HG03175 (cell line): ENCODE results near the gene MYCN.
"Not testable (repeated sequence)": the region's sequence is repeated elsewhere in the genome, so short reads cannot be mapped to it uniquely, and the experiment has no call there.

ENCODE experiments used
- ATAC-seq: cut with Tn5 transposase; IDR thresholded peaks from one replicate; pipeline ENCODE4 v1.9.1; 2021; ENCODE audit warnings: mild to moderate bottlenecking, moderate library complexity; ENCODE audit not compliant: unreplicated experiment

Gene MYCN

DNA sequence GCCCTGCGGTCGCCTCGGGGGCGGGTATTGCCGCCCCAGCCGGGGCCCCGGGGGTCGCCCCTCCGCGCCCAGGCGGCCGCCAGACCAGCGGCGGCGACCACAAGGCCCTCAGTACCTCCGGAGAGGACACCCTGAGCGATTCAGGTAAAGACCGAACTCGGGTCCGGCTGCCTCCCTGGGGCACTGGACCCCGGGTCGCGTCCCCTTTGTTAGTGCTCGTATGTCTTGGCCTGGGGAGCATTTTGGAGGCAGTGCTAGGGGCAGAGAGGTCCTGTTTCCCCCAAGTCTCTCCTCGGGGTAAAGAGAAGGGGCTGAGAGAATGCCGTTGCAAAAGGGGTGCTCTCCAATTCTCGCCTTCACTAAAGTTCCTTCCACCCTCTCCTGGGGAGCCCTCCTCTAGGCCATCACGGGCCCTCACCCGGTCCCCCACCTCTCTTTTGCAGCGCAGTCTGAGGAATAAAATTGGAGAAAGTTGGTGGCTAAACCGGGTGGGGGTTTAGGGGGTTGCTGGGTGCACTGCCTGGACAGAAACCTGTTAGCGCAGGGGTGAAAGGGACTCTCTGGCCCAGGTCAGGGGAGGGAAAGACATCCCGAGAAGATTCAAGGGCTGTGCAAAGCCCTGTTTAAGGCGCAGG, 2.5 kb downstream of the MYCN start:
- ATAC-seq = no peak

DNA sequence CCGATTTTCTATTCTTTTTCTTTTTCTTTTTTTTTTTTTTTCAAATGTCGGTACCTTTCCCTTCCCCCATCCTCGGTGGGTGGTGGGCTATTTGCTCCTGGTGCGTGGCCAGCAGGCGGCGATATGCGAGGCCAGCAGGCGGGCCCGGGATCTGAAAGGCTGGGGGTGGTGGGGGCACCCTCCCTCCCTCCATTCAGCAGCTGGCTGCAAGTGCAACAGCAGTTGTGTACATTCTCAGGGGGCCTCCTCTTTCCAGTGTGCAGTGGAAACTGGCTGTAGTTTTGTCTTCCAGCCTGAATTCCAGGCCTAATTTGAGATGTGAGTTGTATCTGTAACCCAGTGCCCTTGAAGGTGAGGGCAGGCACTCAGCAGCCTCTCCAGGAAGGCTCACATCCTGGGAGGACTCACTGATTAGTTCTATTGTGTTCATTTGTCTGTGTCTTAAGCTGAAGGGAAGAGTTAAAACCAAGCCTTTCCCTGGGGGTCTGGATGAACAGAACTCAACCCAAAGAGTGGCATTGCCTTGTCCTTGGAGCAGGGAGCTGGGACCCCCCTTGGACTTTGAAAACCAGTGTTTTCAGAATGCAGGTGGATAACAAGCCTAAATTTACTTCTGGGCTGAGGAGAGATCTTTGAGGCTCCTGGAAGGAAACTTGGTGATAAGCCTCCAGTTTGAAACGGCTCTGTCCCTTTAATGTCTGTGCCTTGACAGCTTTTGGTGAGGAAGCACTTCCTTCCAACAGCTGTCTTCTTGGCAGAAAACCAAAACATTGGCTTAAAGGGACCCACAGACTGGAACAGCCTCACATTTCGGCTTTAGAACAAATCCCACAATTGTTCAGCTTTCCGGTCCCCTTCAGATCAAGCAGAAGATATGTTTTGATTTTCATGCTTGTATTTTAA, 3.3 kb downstream of the MYCN start:
- ATAC-seq = no peak

DNA sequence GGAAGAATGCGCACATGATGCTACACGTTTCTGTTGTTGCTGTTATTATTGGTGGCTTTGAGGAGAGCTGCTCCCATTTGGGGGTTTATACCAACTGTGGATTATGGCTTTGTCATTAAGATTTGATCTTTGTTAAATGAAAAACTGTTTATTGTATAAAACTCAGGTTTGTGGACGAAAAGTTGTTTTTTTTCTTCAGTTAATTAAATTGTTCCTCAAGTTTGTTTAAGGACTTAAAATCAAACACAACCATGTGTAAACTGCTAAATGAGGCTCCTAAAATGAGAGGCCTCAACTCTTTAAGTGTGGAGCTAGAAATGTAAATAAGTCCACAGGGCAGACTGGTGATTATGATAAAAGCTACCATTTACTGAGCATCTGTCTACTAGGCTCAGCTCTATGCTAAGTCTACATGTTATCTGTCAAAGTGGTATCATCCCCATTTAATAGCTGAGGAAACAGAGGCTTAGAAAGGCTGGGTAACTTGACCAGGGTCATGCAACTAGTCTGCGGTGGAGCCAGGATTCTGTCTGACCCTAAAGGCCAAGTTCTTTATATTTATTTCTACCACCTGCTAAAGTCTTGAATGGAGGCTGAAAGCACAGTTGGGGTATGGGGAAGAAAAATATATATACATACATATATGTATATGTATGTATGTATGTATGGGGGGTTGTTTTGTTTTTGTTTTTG, 4.1 kb downstream of the MYCN start:
- ATAC-seq = no peak

DNA sequence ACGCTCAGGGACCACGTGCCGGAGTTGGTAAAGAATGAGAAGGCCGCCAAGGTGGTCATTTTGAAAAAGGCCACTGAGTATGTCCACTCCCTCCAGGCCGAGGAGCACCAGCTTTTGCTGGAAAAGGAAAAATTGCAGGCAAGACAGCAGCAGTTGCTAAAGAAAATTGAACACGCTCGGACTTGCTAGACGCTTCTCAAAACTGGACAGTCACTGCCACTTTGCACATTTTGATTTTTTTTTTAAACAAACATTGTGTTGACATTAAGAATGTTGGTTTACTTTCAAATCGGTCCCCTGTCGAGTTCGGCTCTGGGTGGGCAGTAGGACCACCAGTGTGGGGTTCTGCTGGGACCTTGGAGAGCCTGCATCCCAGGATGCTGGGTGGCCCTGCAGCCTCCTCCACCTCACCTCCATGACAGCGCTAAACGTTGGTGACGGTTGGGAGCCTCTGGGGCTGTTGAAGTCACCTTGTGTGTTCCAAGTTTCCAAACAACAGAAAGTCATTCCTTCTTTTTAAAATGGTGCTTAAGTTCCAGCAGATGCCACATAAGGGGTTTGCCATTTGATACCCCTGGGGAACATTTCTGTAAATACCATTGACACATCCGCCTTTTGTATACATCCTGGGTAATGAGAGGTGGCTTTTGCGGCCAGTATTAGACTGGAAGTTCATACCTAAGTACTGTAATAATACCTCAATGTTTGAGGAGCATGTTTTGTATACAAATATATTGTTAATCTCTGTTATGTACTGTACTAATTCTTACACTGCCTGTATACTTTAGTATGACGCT, 5.8 kb downstream of the MYCN start:
- ATAC-seq = no peak

DNA sequence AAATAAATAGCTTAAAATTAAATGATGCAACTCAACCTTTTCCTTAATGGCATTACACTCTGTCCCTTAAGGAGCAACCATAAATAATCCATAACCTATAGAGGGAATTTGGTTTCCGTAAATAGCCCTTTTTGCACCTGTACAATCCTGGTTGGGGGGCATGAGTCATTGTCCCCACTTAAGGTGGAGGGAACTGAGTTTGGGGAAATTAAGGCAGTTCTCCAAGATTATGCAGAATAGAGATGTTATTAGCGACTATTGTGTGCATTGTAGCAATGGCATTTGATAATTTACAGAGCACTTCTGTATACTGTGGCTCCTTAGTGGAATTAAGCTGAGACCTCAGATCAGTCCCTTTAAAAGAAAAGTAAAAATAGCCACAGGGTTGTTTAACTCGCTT, 6.6 kb downstream of the MYCN start:
- no peak for ATAC-seq

DNA sequence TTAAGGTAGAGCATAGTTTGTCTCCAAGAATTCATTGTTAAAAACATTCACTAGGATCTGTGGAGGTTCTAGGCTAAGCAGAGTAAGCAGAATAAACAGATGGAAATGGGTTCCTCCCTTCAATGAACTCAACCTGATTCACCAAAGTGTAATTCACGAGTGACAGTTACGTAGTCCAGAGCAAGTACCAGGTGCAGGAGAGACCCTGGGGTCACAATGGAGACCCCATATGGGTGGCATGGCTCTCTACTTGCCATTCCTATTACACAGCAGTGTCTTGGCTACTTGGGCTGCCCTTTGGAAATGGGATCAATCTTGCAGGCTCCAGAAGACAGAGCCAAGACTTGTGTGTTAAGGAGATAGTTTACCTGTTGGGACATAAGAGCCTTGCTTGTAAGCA, 7.1 kb downstream of the MYCN start:
- no peak for ATAC-seq

DNA sequence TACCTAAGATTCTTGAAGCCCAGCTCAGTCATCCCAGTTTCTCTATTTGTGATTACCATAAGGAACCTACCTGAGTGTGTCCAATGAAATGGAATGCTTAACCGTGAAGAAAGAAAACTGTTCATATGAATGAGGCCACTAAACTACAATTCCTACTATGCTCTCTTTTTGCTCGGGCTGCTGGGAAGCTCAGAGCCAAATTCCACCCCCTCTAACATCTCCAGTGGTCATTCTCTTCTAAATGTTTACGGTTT, 8.3 kb downstream of the MYCN start:
- no peak for ATAC-seq

DNA sequence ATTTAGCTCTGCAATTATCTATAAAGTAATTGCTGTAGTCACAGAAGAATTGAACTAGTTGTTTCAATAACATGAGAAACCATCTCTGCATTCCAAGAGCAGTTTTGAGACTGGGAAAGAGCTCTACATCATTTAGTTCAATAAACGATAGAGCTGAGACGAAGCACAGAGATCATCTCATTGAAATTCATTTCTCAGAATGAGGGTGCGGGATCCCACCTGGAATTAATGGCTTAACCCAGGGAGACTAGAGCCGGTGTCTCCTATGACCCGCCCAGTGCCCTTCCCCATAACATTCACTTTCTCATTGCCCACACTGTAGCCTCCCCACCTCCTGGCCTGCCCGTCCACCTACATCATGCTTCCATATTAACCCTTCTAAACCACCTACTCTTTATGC, 8.8 kb downstream of the MYCN start:
- ATAC-seq = no peak

DNA sequence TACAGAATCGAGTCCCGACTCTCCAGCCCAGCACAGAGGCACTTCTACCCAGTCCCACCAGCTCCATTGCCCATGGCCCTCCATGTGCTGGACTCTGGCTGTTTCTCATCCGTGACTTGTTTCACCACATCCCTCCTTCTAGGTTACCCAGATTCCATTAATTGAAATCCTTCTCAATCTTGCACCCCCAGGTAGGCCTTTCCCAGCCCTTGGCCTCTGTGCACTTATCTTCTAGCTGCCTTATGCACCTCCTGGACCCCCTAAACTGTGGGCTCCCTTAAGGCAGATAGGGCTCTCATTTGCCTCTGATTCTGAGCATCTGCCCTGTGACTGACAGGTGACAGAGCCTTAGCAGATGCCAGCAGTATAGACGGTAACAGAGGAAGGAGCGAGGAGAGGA, 9.2 kb downstream of the MYCN start:
- ATAC-seq = no peak

DNA sequence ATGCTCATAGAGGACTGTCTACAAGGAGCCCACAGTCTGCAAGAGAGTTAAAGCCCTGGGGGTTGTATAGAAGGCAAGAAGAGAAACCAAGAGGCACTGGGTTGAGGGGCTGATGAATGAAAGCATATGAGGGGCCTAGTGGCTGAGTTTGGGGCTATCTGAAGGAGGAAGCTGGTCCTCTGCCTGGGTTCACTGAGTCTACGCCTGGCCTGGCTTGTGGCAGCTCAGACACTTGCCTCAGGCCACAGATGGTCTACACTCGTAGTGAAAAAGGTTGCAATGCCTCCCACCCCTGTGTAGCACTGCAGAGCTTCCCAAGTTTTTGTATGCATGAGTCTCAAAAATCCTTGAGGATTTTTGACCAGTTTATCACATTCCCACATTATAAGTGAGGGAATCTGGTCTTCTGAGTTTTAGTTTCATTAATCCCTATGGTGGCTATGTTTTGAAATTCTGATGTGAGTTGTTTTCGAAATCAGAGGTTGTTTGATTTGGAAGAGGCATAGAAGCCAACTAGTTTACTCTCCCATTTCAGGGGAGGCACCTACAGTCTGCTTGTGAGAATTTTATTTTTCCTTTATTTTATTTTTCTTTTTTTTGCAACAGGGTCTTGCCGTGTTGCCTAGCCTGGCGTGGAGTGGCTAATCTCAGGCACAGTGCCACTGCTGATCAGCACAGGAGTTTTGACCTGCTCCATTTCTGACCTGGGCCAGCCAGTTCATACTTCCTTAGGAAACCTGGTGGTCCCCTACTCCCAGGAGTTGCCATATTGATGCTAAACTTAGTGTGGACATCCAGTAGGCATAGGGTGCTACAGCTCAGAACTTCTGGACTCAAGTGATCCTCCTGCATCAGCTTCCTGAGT, 10.0 kb downstream of the MYCN start:
- no peak for ATAC-seq

DNA sequence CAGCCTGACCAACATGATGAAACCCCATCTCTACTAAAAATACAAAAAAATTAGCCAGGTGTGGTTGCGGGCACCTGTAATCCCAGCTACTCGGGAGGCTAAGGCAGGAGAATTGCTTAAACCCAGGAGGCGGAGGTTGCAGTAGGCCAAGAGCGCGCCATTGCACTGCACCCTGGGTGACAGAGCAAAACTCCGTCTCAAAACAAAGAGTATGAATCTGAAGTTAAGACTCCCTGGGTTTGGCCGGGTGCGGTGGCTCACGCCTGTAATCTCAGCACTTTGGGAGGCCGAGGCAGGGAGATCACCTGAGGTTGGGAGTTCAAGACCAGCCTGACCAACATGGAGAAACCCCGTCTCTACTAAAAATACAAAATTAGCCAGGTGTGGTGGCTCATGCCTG, 11.6 kb downstream of the MYCN start:
- ATAC-seq = not testable (repeated sequence)

DNA sequence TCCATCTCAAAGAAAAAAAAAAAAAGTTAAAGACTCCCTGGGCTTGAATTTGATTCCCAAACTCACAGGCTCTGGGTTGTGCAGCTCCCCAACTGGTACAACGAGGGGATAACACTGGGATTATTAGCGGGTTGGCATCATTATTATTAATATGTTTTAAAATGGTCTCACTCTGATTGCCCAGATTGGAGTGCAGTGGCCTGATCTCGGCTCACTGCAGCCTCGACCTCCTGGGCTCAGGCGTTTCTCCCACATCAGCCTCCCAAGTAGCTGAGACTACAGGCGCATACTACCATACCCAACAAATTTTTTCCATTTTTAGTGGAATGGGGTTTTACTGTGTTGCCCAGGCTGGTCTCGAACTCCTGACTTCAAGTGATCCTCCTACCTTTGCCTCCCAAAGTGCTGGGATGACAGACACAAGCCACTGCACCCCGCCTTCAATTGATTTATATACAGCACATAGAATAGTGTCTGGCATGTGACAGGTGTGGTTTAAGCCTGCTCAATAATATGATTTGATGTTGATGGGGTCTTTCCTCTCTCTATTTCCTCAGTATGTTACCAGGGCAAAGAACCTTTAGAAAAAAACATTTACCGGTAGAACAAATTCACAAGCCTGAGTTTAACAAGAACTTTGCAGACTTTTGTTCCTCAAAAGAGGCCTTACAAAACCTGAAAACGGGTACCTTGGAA, 12.2 kb downstream of the MYCN start:
- no peak for ATAC-seq

DNA sequence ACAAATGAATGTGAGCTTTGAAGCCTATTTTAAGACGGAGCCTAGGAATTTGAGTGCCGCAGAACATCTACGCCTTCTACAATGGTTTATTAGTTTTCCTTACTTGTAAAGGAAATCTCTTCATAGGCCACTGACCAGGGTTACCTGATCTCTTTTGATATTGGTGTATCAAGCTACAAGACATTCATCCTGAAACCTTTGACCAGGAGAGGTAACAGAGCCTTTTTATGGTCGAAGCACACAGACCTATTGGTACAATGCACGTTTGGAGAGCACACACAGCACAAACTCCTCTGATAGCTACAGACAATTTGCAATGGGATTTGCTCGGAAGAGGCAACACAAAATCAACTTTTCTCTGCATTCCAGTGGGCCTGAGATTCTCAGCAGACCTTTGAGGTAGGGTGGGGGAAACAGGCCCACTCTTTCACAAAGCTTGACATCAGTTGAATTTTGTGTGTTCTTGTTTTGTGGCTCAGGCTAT, 12.8 kb downstream of the MYCN start:
- no peak for ATAC-seq

DNA sequence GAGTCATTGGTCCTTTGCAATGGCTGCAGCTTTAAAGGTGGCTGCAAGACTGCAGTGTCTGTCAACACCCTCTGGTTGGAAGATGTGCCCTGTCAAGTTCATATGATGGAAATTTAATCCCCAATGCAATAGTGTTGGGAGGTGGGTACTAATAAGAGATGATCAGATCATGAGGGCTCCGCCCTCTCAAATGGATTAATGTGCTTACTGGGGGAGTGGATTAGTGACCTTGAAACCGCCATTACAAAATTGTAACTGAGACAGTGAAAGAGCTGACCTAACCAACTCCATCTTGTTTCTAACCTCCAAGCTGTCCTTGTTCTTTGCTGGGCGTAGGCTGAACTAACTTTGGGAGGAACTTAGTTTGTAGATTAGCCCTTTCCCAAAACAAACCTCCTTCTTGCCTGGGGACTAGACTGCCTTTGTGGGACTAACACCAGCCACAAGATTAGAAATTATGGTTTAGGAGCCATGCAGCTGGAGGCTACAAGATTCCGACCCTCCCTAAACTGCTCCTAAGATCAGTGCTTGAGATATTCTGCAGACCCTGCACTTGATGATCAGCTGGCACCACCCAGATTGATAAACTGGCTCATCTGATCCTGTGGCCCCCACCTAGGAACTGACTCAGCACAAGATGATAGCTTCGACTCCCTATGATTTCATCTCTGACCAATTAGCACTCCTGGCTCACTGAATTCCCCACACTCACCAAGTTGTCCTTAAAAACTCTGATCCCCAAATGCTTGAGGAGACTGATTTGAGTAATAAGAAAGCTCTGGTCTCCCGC, 13.7 kb downstream of the MYCN start:
- ATAC-seq = no peak

DNA sequence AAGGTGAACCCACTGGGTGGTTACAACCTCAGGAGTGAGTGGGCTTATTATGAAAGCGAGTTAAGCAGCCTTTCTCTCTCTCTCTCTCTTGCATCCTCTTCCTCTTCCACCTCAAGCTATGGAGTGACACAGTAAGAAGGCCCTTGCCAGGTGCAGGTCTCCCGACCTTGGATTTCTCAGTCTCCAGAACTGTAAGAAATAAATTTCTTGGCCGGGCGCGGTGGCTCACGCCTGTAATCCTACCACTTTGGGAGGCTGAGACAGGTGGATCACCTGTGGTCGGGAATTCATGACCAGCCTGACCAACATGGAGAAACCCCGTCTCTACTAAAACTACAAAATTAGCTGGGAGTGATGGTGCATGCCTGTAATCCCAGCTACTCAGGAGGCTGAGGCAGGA, 14.4 kb downstream of the MYCN start:
- ATAC-seq = no peak

DNA sequence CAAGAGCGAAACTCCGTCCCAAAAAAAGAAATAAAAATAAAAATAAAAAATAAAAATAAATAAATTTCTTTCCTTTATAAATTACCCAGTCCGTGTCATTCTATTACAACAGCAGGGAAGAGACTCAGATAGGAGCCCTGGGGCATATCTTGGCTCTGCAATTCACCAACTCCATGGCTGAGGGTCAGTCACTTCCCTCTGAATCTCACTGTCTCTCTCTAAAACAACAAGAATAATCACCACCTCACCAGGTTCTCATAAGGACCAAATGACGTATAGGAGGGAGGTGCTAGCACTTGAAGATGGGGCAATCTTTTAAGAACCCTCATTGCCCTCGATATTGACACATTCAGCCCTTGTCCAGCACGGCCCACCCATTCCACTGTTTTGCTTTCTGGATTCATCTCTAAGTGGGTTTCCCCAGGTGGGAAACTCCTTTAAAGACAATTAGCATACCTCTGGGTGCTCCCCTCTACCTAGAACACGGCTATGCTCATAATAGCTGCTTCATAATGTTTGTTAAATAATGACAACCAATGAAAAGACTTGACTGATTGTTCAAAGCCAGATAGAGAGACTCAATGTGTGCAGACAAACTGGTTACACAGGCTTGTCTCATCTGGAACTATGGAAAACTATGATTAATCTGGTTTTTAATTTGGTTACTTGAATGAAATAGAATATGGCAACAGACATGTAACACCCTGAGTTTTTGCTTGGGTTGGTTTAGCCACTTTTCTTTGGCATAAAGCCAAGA, 15.1 kb downstream of the MYCN start:
- no peak for ATAC-seq

DNA sequence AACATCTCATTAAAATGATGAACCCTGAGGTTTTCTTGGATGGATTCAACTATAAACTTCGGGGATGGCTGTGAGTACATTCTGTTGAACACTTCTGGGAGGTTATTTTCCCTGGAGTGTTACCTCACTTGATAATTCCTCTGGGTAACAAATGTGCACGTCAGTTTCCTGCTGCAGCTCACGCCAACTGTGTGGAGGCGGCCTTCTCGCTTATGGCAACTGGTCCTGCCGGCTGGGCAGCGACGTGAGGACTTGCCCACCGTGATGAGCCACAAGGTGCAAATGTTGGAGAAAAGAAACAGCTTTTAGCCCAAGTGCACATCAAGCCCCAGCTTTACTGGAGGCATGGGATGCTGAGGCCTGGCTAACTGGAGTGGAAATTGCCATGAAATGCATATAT, 15.9 kb downstream of the MYCN start:
- no peak for ATAC-seq
